ENCODE results near the gene PRB3. TPM values are rescaled to one million over a fixed set of nuclear protein-coding genes. Genes with fewer than 3 reads are reported as not detected.

Gene PRB3
- not detected for total RNA-seq

- no peak for DNase-seq (ENCODE audit: low read depth in 2 of 3, low spot score in 2 of 3)
Measured at GRCh38 chr12:11269607-11270006, at the start of gene PRB3. Gene PRB3 (minus strand): TSS chr12:11269707. CDS start chr12:11269669, 38 bp downstream.

- no peak for DNase-seq (ENCODE audit: low read depth in 2 of 3, low spot score in 2 of 3)
Measured at GRCh38 chr12:11310336-11310735, 40.8 kb upstream of the PRB3 start, which contains the start of gene PRB4. Gene PRB4 (minus strand): TSS chr12:11310436. CDS start chr12:11310398, 38 bp downstream.

DNA sequence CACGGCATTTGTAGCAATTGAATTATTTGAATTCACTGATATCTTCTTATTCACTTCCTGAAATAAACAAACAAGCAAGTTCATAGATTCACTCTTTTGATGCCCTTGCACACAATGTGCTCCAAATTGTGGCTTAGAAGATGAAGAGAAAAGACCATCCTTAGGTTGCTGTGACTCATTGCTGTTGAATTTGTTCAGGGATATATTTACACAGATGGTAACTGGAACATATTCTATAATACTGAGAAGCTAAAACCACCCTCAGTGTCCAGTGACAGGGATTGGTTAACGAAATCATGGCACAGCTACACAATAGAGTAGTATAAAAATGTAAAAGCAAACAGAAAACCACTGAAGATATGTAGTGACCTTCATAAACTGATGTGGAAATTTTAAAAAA, 37.6 kb upstream of the PRB3 start:
- no peak for DNase-seq (ENCODE audit: low read depth in 2 of 3, low spot score in 2 of 3)

GRCh38 chr12:11273449-11273848, 3.9 kb upstream of the PRB3 start:
- no peak for DNase-seq (ENCODE audit: low read depth in 2 of 3, low spot score in 2 of 3)

DNA sequence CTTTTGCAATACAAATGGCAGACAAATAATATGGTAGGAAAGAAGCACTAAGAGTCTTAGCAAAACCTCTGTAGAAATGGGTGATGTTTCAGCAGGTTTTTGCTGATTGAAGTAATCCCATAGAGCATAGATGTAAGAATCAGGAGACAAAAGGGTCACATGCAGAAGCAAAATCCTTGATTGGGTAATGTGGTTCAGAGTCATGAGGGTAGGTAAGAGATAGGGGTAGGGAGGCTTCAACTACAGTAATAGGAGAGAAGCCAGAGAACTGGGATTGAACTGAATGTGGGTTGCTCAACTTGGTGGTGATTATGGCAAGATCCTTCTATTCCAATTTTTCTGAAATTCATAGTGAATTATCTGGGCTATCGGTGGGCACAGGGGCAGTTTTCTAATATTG, 5.0 kb downstream of the PRB3 start:
- no peak for DNase-seq (ENCODE audit: low read depth in 2 of 3, low spot score in 2 of 3)

DNA sequence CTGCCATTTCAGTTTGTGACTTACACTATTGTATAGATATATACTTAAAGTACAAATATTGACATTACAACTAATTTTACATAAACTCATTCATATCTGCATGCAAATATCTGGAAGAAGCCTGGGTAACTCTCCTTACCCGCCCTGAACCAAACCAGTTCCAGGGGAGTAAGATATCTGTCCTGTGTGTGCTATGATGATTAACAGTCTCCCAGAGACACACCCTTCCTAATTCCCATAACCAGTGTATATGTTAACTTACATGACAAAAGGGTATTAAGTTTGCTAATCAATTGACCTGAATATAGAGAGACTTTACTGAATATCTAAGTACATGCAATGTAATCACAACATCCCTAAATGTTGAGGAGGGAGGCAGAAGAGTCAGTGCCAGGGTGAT, 23.0 kb downstream of the PRB3 start:
- DNase-seq (ENCODE audit: low read depth in 2 of 3, low spot score in 2 of 3) = no peak

DNA sequence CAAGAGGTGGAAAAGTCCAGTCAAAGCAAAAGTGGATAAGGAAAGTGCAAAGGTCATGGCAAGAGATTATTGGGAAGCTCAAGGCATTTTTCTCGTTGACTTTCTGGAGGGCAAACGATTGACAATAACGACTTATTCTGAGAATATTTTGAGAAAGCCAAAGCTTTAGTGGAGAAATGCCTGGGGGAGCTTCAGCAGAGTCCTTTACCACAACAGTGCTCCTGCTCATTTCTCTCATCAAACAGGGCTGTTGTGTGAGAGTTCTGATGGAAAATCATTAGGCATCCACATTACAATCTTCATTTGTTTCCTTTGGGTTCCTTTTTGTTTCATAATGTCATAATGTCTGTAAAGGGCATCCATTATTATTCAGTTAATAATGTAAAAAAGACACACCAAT, 26.9 kb downstream of the PRB3 start:
- DNase-seq (ENCODE audit: low read depth in 2 of 3, low spot score in 2 of 3) = no peak

DNA sequence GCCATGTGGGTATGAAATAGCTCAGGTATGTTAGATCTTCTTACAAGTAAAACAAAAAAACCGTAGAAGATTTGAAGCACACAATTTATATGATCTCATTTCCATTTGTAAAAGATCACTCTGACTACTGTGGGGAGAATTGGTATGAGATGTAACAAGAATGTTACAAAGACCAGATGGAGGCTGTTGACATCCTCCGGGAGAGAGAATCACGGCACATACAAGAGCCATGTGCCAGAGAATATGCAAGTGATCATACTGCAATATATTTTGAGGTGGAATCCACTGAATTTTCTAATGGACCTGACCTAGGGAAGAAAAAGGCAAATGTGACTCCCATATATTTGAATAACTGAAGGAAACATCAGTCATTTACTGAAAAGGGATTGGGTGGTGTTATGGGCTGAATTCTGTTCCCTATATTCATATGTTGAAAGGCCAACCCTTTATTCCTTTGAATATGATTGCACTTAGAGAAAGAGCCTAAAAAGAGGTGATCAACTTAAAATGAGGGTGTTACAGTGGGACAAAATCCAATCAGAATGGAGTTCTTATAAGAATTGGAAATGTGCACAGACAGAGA, 29.1 kb downstream of the PRB3 start:
- no peak for DNase-seq (ENCODE audit: low read depth in 2 of 3, low spot score in 2 of 3)

DNA sequence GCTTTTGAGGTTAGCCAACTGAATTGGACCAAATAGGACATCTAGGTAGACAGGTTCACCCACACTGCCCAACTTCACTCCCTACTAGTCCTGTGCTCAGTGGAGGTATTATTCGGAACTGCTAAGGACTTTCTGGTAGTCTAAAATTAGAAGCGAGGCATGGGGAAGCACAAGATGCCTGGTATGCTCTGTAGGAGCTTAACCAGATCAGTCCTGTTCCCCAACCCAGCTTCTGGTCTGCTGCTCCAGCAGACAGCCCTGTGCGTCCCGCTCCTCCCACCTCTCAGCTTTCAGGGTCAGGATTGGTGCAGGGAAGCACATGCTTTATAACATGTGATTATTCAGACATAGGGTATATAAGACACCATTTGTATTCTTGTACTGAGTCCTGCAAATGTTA, 31.2 kb downstream of the PRB3 start:
- DNase-seq (ENCODE audit: low read depth in 2 of 3, low spot score in 2 of 3) = no peak

- DNase-seq (ENCODE audit: low read depth in 2 of 3, low spot score in 2 of 3) = no peak
Measured at GRCh38 chr12:11233532-11233931, 36.0 kb downstream of the PRB3 start.

DNA sequence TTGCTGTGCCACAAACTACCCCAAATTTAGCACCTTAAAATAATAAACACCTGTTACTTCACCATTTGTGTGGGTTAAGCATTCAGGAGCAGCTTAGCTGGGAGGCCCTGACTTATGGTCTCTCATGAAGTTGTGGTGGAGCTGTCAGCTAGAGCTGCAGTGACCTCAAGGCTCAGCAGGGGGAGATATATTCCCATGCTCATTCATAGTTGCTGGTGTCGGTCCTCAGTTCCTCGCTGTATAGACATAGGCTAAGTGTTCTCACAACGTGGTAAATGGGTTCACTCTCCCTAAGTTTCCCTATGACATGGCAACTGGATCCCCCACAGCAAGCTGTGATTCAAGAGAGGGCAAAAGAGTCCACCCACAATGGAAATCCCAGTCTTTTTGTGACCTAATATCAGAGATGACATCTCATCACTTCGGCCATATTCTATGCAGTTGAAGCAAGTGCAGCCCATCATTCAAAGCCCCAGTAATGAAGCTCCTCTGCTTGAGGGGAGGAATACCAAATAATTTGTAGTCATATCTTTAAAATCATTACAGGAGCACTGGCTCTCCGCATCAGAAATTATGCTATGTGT, 41.1 kb downstream of the PRB3 start:
- DNase-seq (ENCODE audit: low read depth in 2 of 3, low spot score in 2 of 3) = peak; percentile 1 to 60 (median 6)

DNA sequence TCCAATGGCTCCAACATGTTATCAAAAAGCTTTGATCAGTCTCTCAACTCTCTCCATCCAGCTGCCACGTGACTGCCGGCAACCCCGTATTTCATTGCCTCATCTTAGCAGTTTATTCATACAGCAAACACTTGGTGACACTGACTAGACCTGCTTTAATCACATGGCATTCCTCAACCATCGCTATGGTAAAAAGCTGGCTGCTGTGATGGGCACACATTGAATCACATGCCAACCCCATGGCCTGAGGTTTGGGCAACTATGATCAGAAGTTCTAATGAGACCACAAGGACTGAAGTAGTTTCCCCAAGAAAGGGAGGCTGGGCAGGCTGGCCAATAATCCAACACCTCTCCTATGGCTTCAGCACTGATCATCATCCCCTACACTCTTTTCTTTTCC, 42.1 kb downstream of the PRB3 start:
- DNase-seq (ENCODE audit: low read depth in 2 of 3, low spot score in 2 of 3) = no peak

Other genes with a start within 250 kb of the PRB3 start
- gene TAS2R19, start 247.1 kb downstream of the PRB3 start, total RNA-seq = 5.4 TPM
- gene TAS2R31, start 238.3 kb downstream of the PRB3 start, total RNA-seq = 5.1 TPM
- gene TAS2R46, start 207.4 kb downstream of the PRB3 start, total RNA-seq = 4.8 TPM
- gene TAS2R43, start 177.4 kb downstream of the PRB3 start, total RNA-seq = 5.4 TPM
- gene TAS2R30, start 135.1 kb downstream of the PRB3 start, total RNA-seq = 7.8 TPM
- gene SMIM10L1, start 98.5 kb downstream of the PRB3 start, total RNA-seq = 9.2 TPM
- gene TAS2R42, start 82.8 kb downstream of the PRB3 start, total RNA-seq = not detected
- gene PRB4, start 40.7 kb upstream of the PRB3 start, total RNA-seq = not detected
- gene PRB2, start 125.9 kb upstream of the PRB3 start, total RNA-seq = not detected